ENCODE results near the gene LBX2. TPM values are rescaled to one million over a fixed set of nuclear protein-coding genes. Genes with fewer than 3 reads are reported as not detected.

The LBX2 gene
- total and polyA plus RNA-seq, 10 of the 15 experiments (the other 5 are each of a cell fraction or from before 2014, with no cell fraction given): 0.08 to 4.0 (median 0.27) TPM

DNA sequence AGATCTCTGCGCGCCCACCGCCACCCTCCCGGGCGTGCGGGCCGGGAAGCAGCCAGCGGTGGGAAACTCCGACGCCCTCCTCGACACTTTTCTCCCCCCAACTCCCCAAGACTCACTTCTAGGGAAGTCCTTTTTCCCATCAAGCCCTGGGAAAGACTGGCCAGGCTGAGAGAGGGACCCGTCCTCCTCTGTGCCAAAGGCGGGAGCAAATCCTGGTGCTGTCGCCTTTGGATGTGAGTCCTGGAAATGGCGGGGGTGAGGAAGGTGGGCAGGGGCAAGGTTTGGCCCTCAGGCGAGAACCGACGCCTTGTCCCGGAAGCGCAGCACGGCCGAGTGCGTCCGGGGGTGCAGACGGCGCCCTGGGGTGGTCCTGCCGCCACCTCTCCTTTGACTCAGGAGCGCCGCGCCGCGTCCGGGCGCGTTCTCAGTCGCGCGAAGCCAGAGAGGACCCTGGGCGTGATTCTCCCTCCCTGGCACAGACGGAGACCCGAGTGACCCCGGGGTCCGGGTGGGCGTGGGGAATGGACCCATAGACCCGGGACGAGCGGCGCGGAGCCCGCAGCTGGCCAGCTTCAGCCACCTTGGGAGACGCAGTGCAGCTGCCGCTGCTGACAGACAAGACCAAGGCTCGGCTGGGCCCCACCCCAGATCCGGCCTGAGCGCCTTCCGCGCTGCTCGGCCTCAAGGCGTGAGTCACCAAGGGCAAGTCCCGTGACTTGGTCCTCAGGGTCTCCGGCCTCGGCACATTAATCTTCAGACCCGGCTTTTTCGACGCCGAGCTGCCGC, 3.5 kb upstream of the LBX2 start (continued):
- TF ChIP-seq, protein P1, sequence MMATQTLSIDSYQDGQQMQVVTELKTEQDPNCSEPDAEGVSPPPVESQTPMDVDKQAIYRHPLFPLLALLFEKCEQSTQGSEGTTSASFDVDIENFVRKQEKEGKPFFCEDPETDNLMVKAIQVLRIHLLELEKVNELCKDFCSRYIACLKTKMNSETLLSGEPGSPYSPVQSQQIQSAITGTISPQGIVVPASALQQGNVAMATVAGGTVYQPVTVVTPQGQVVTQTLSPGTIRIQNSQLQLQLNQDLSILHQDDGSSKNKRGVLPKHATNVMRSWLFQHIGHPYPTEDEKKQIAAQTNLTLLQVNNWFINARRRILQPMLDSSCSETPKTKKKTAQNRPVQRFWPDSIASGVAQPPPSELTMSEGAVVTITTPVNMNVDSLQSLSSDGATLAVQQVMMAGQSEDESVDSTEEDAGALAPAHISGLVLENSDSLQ (IDR thresholded peaks at IDR 0.05): peak; percentile 64; the same call in 1 of the 2 replicates
- TF ChIP-seq TCF12 (IDR thresholded peaks at IDR 0.05; ENCODE audit: low read depth, low read length) (peak; percentile 73), NR2C1 (IDR thresholded peaks at IDR 0.05) (peak; percentile 42; the same call in 1 of the 2 replicates), MEF2B (IDR thresholded peaks at IDR 0.05; ENCODE audit: partially characterized antibody, poor library complexity, severe bottlenecking) (peak; percentile 18), POLR2A (IDR thresholded peaks at IDR 0.05; ENCODE audit: low read depth, low read length) (peak; percentile 83), RAD21 (IDR thresholded peaks at IDR 0.05; ENCODE audit: insufficient read depth, low read depth, low read length) (0 out of 2 replicates have a peak, but pooled peaks have one; percentile 19), NKRF (conservative IDR thresholded peaks at IDR 0.05) (0 out of 2 replicates have a peak, but pooled peaks have one; percentile 42), IKZF2 (IDR thresholded peaks at IDR 0.05) (peak; percentile 36 to 44; a peak in 3 of 4 replicates), EED (IDR thresholded peaks at IDR 0.05; ENCODE audit: low read depth) (peak; percentile 61; the same call in 1 of the 2 replicates), SMARCA5 (IDR thresholded peaks at IDR 0.05) (peak; percentile 78), BMI1 (IDR thresholded peaks at IDR 0.05; ENCODE audit: borderline replicate concordance) (no peak), NBN (IDR thresholded peaks at IDR 0.05) (no peak), RUNX3 (IDR thresholded peaks at IDR 0.05; ENCODE audit: low read length) (no peak), EGR1 (IDR thresholded peaks at IDR 0.05; ENCODE audit: borderline replicate concordance in 1 of 2, low read depth in 2 of 2, low read length in 2 of 2) (peak in 1 of 2 experiments; percentile 21; a peak in 1 of 3 replicates), BCL11A (IDR thresholded peaks at IDR 0.05; ENCODE audit: low read depth, low read length) (no peak), POLR2AphosphoS5 (IDR thresholded peaks at IDR 0.05; ENCODE audit: low read length) (peak; percentile 70; the same call in 1 of the 2 replicates), BHLHE40 (IDR thresholded peaks at IDR 0.05; ENCODE audit: borderline replicate concordance in 1 of 2, low read depth in 2 of 2, low read length in 1 of 2) (peak; percentile 86 to 94), JUND (IDR thresholded peaks at IDR 0.05; ENCODE audit: low read depth, low read length) (peak; percentile 16; the same call in 1 of the 2 replicates), ZNF274 (IDR thresholded peaks at IDR 0.05; ENCODE audit: insufficient read depth, insufficient read length) (no peak), IKZF1 (conservative IDR thresholded peaks at IDR 0.05) (peak; percentile 76), YY1 (IDR thresholded peaks at IDR 0.05; ENCODE audit: low read depth, low read length) (peak; percentile 10; the same call in 1 of the 2 replicates)
- TF ChIP-seq, protein P2, sequence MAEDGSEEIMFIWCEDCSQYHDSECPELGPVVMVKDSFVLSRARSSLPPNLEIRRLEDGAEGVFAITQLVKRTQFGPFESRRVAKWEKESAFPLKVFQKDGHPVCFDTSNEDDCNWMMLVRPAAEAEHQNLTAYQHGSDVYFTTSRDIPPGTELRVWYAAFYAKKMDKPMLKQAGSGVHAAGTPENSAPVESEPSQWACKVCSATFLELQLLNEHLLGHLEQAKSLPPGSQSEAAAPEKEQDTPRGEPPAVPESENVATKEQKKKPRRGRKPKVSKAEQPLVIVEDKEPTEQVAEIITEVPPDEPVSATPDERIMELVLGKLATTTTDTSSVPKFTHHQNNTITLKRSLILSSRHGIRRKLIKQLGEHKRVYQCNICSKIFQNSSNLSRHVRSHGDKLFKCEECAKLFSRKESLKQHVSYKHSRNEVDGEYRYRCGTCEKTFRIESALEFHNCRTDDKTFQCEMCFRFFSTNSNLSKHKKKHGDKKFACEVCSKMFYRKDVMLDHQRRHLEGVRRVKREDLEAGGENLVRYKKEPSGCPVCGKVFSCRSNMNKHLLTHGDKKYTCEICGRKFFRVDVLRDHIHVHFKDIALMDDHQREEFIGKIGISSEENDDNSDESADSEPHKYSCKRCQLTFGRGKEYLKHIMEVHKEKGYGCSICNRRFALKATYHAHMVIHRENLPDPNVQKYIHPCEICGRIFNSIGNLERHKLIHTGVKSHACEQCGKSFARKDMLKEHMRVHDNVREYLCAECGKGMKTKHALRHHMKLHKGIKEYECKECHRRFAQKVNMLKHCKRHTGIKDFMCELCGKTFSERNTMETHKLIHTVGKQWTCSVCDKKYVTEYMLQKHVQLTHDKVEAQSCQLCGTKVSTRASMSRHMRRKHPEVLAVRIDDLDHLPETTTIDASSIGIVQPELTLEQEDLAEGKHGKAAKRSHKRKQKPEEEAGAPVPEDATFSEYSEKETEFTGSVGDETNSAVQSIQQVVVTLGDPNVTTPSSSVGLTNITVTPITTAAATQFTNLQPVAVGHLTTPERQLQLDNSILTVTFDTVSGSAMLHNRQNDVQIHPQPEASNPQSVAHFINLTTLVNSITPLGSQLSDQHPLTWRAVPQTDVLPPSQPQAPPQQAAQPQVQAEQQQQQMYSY (CRISPR knock-in tag; IDR thresholded peaks at IDR 0.05): no peak
- TF ChIP-seq, protein P3, sequence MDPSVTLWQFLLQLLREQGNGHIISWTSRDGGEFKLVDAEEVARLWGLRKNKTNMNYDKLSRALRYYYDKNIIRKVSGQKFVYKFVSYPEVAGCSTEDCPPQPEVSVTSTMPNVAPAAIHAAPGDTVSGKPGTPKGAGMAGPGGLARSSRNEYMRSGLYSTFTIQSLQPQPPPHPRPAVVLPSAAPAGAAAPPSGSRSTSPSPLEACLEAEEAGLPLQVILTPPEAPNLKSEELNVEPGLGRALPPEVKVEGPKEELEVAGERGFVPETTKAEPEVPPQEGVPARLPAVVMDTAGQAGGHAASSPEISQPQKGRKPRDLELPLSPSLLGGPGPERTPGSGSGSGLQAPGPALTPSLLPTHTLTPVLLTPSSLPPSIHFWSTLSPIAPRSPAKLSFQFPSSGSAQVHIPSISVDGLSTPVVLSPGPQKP (IDR thresholded peaks at IDR 0.05; ENCODE audit: low read depth, low read length): peak; percentile 48; the same call in 1 of the 2 replicates
